ENCODE results near the gene FADD. TPM values are rescaled to one million over a fixed set of nuclear protein-coding genes. Genes with fewer than 3 reads are reported as not detected.
A peak's percentile ranks its signal among the peaks of the same experiment; 100 is the strongest.

The FADD gene
- 100 and 101 TPM in 2 replicates for total RNA-seq (2014; rRNA removed; shearing (Covaris generic))

GRCh38 chr11:70202920-70203750 is at the start of gene FADD:
FADD (plus strand) TSS chr11:70203296; CDS start chr11:70203460, 164 bp downstream.
- peak within 1 kb of the TSS; percentile 100 for H3K4me3 ChIP-seq (ENCODE audit: insufficient read depth, low read depth, low read length)
- DNase-seq, result peak; percentile 98
- no peaks in the 10 kb centered on the region for H3K27me3 ChIP-seq (ENCODE audit: control insufficient read depth, insufficient read depth, low read length)
- H3K36me3 ChIP-seq (replicated peaks; ENCODE audit: control insufficient read depth, insufficient read depth, low read length), result peaks cover 23% of the 10 kb centered on the region

- no peaks in the 10 kb centered on the region for H3K36me3 ChIP-seq (replicated peaks; ENCODE audit: control insufficient read depth, insufficient read depth, low read length)
- no peak overlapping the region for H3K4me3 ChIP-seq (ENCODE audit: insufficient read depth, low read depth, low read length)
- DNase-seq, result no peak
- no peaks in the 10 kb centered on the region; the same call in 1 of the 2 replicates for H3K27me3 ChIP-seq (ENCODE audit: control insufficient read depth, insufficient read depth, low read length)
Observed at GRCh38 chr11:70155386-70155785, 47.7 kb upstream of the FADD start.

- DNase-seq, result no peak
- Histone ChIP-seq H3K36me3 (replicated peaks; ENCODE audit: control insufficient read depth, insufficient read depth, low read length) (no peaks in the 10 kb centered on the region), H3K4me3 (ENCODE audit: insufficient read depth, low read depth, low read length) (no peak overlapping the region)
Observed at GRCh38 chr11:70156291-70157037, 46.6 kb upstream of the FADD start.

GRCh38 chr11:70158201-70158600 is 44.9 kb upstream of the FADD start:
- peak; percentile 93 for DNase-seq
- Histone ChIP-seq H3K4me3 (ENCODE audit: insufficient read depth, low read depth, low read length) (no peak overlapping the region), H3K36me3 (replicated peaks; ENCODE audit: control insufficient read depth, insufficient read depth, low read length) (no peaks in the 10 kb centered on the region), H3K27me3 (ENCODE audit: control insufficient read depth, insufficient read depth, low read length) (no peaks in the 10 kb centered on the region)

More at GRCh38 chr11:70156291-70157037, 46.6 kb upstream of the FADD start:
- no peaks in the 10 kb centered on the region; the same call in 1 of the 2 replicates for H3K27me3 ChIP-seq (ENCODE audit: control insufficient read depth, insufficient read depth, low read length)

GRCh38 chr11:70158757-70159389 is 44.2 kb upstream of the FADD start:
- H3K4me3 ChIP-seq (ENCODE audit: insufficient read depth, low read depth, low read length), result no peak overlapping the region
- no peaks in the 10 kb centered on the region for H3K27me3 ChIP-seq (ENCODE audit: control insufficient read depth, insufficient read depth, low read length)
- H3K36me3 ChIP-seq (replicated peaks; ENCODE audit: control insufficient read depth, insufficient read depth, low read length), result no peaks in the 10 kb centered on the region
- DNase-seq, result peak; percentile 58

- DNase-seq, result peak; percentile 59
- Histone ChIP-seq H3K27me3 (ENCODE audit: control insufficient read depth, insufficient read depth, low read length) (no peaks in the 10 kb centered on the region), H3K36me3 (replicated peaks; ENCODE audit: control insufficient read depth, insufficient read depth, low read length) (no peaks in the 10 kb centered on the region), H3K4me3 (ENCODE audit: insufficient read depth, low read depth, low read length) (no peak overlapping the region)
Observed at GRCh38 chr11:70159627-70160570, 43.2 kb upstream of the FADD start.

- DNase-seq, result no peak
Observed at GRCh38 chr11:70161043-70161625, 42.0 kb upstream of the FADD start.

GRCh38 chr11:70164705-70165104 is 38.4 kb upstream of the FADD start:
- DNase-seq, result peak; percentile 72
- H3K36me3 ChIP-seq (replicated peaks; ENCODE audit: control insufficient read depth, insufficient read depth, low read length), result no peaks in the 10 kb centered on the region
- no peaks in the 10 kb centered on the region for H3K27me3 ChIP-seq (ENCODE audit: control insufficient read depth, insufficient read depth, low read length)
- H3K4me3 ChIP-seq (ENCODE audit: insufficient read depth, low read depth, low read length), result no peak overlapping the region

More at GRCh38 chr11:70161043-70161625, 42.0 kb upstream of the FADD start:
- Histone ChIP-seq H3K4me3 (ENCODE audit: insufficient read depth, low read depth, low read length) (no peak overlapping the region), H3K27me3 (ENCODE audit: control insufficient read depth, insufficient read depth, low read length) (no peaks in the 10 kb centered on the region), H3K36me3 (replicated peaks; ENCODE audit: control insufficient read depth, insufficient read depth, low read length) (no peaks in the 10 kb centered on the region)

- H3K36me3 ChIP-seq (replicated peaks; ENCODE audit: control insufficient read depth, insufficient read depth, low read length), result no peaks in the 10 kb centered on the region
- no peak for DNase-seq
- no peak overlapping the region for H3K4me3 ChIP-seq (ENCODE audit: insufficient read depth, low read depth, low read length)
Observed at GRCh38 chr11:70167120-70167519, 36.0 kb upstream of the FADD start.

GRCh38 chr11:70167723-70168404 is 35.2 kb upstream of the FADD start:
- Histone ChIP-seq H3K4me3 (ENCODE audit: insufficient read depth, low read depth, low read length) (no peak overlapping the region), H3K36me3 (replicated peaks; ENCODE audit: control insufficient read depth, insufficient read depth, low read length) (no peaks in the 10 kb centered on the region), H3K27me3 (ENCODE audit: control insufficient read depth, insufficient read depth, low read length) (no peaks in the 10 kb centered on the region)
- DNase-seq, result peak; percentile 61

More at GRCh38 chr11:70167120-70167519, 36.0 kb upstream of the FADD start:
- no peaks in the 10 kb centered on the region for H3K27me3 ChIP-seq (ENCODE audit: control insufficient read depth, insufficient read depth, low read length)

- H3K4me3 ChIP-seq (ENCODE audit: insufficient read depth, low read depth, low read length), result no peak overlapping the region
- no peak for DNase-seq
- H3K27me3 ChIP-seq (ENCODE audit: control insufficient read depth, insufficient read depth, low read length), result no peaks in the 10 kb centered on the region
- H3K36me3 ChIP-seq (replicated peaks; ENCODE audit: control insufficient read depth, insufficient read depth, low read length), result no peaks in the 10 kb centered on the region
Observed at GRCh38 chr11:70168405-70168754, 34.7 kb upstream of the FADD start.

GRCh38 chr11:70169127-70169526 is 34.0 kb upstream of the FADD start:
- Histone ChIP-seq H3K36me3 (replicated peaks; ENCODE audit: control insufficient read depth, insufficient read depth, low read length) (no peaks in the 10 kb centered on the region), H3K27me3 (ENCODE audit: control insufficient read depth, insufficient read depth, low read length) (no peaks in the 10 kb centered on the region), H3K4me3 (ENCODE audit: insufficient read depth, low read depth, low read length) (no peak overlapping the region)
- DNase-seq, result no peak

GRCh38 chr11:70169632-70170031 is 33.5 kb upstream of the FADD start:
- no peak overlapping the region for H3K4me3 ChIP-seq (ENCODE audit: insufficient read depth, low read depth, low read length)
- DNase-seq, result no peak
- no peaks in the 10 kb centered on the region for H3K27me3 ChIP-seq (ENCODE audit: control insufficient read depth, insufficient read depth, low read length)
- H3K36me3 ChIP-seq (replicated peaks; ENCODE audit: control insufficient read depth, insufficient read depth, low read length), result no peaks in the 10 kb centered on the region
